T-helper 2 cell (primary cell): ENCODE results near the gene COA1.
A peak's percentile ranks its signal among the peaks of the same experiment; 100 is the strongest.
"Not testable (repeated sequence)": the region's sequence is repeated elsewhere in the genome, so short reads cannot be mapped to it uniquely, and the experiment has no call there.

ENCODE experiments used
- DNase-seq, 5 experiments: peaks; one replicate each; pipeline versions ENCODE4 v3.0.0 to v3.0.0-alpha.2; 2012 to 2022

The COA1 gene

DNA sequence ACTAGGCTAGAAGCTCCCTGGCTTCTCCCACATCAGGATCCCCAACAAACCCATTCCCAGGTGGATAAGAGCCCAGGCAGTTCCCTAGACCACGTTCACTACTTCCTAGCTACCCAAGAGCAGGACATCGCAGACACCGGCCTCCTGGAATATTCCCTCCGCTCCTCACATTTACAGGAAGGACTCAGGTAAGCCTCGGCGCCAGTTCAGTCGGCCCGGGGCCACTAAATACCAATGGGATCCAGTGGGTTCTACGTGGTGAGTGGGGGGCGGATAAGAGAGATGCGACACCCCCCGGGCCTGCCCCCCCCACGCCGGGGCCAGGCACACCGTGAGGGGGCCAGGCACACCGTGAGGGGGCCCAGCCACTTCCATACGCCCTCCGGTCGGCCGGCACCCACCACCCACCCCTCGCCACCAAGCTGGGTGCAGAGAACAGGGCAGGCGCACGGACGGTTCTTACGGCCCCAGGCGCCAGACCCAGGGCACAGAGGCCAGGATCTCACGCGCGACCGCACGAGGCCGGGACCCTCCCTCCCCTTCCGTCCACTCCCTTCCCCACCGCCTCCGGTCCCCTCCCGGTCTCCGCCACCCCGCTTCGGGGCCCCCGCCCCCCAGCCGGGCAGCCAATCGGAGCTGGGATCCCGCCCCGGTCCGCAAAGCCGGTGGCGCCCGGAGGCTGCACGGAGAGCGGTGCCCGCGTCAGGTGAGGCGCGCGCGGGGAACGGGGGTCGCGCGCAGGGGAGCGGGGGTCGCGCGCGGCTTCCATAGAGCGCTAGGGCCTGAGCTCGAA is 28.9 kb upstream of the COA1 start, which contains the start of gene BLVRA:
Gene BLVRA (plus strand): TSS at position 652 of the 793 bp plus-strand sequence. CDS start 12,479 bp downstream, outside the sequence.
- DNase-seq = peak; percentile 49 to 66 (median 52)

DNA sequence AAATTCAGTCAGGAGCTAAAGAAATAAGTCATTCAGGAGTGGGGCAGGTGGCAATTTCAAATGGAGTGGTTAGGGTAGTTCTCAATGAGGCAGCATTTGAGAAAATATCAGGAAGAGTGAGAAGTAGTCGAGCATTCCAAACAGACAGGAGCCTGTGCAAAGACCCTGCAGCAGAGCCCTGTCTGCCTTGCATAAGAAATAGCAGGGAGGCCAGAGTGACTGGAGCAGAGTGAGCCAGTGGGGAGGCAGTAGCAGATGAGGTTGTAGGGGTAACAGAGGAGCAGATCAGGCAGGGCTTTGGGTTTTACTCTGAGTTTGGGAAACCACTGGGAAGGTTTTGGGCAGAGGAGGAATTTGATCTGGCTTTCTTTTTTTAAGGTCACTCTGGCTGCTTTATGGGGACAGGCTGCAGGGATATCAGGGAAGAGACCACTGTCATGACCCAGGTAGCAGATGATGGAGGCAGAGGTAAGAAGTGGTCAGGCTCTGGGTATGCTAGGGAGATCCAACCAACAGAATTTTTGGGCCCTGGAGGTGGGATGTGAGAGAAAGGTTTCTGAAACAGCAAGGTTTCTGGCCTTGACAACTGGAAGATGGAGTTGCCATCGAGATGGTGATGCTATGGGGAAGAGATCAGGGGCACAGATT is 27.9 kb upstream of the COA1 start:
- no peak for DNase-seq

DNA sequence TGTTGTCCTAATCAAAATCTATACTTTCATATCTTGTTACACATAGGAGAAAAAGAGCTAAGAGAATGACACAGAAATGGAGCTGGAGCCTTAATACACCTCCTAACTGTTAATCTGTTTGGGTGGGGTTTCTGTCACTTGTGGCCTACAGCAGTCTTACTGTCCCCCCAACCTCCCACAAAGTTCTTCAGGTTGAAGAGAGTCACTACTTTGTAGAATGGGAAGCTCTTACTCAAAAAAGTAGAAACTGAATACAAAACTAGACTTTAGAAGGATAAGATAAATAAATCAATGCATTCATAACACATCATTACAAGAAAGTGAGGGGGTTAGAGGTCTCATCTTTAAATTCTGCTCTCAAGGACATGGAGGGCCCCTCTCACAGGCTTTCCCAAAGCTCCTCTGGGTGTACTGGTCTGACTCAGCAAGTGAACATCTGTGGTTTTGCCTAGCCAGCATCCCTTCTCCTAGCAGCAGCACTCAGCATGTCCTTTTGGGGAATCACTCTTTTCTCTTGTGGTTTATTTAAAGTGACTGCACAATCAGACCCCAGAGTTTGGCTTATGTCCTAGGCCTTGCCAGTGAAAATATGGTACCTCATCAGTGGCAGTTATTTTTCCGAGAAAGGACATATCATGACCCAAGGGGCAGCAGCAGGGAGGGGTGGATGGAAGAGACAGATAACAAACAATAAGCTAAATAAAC is 27.2 kb upstream of the COA1 start:
- DNase-seq = peak in 1 of 5 experiments; percentile 16

DNA sequence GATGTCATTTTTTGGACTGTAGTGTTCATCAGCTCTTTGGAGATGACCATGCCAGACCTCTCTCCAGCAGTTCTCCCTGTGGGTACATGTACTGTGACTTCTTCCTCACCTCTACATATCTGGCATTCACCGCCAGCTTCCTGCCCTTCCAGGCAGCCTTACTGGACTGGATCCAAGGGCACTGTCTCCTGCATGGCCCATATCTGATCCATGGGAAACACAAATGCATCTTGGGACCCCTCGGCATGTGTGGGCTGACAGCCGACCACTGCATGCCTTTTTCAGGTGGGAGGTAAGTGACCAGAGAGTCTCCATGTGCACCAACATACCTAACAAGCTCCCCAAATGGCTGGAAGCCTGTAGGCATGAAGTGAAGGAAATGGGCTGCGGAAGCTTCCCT is 25.3 kb upstream of the COA1 start:
- no peak for DNase-seq

DNA sequence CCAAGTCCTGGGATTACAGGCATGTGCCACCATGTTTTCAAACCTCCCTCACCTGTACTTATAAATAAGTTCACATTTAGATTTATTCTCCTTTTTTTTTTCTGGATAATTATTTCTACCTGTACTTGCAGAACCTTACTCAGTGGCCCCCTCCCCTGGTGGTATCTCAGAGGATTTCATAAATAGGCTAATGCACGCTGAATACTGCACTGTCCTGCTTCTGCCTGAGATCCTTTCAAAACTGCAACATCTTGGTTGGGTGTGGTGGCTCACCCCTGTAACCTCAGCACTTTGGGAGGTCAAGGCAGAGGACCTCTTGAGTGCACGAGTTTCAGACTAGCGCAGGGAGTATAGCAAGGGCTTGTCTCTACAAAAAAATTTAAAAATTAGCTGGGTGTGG is 24.5 kb upstream of the COA1 start:
- no peak for DNase-seq

DNA sequence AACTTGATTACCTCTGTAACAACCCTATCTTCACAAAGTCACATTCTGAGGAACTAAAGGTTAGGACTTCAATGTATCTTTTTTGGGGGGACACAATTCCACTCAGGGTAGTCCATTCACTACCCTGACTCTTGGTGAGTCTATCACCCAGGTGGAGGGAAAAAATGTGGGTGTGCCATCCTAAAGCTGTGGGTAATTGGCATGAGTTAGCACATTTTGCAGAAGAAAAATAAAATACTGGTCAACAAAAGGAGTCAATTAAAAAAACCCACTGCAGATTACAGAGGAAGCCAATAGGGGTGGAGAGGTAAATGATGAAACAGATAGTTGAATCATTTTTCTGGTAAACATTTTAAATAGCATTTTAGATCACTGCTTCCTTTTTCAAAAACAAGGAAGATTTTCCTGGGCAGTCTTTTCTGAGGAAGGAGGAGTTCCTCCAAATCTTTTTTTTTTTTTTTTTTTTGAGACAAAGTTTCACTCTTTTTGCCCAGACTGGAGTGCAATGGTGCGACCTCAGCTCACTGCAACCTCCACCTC is 24.0 kb upstream of the COA1 start:
- DNase-seq = no peak

DNA sequence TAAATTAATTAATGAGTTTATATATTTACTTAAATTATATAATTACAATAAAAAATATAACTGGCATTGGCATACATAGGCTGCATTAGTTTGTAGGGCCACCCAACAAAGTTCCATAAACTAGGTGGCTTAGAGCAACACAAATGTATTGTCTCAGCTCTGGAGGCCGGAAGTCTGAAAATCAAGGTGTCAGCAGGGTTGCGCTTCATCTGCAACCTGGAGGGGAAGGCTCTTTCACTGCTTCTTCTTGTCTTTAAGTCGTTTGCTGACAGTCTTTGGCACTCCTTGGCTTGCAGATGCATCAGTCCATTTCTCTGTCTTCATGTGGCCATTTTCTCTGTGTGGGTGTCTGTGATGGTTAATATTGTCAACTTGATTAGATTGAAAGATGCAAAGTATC is 23.1 kb upstream of the COA1 start:
- no peak for DNase-seq

DNA sequence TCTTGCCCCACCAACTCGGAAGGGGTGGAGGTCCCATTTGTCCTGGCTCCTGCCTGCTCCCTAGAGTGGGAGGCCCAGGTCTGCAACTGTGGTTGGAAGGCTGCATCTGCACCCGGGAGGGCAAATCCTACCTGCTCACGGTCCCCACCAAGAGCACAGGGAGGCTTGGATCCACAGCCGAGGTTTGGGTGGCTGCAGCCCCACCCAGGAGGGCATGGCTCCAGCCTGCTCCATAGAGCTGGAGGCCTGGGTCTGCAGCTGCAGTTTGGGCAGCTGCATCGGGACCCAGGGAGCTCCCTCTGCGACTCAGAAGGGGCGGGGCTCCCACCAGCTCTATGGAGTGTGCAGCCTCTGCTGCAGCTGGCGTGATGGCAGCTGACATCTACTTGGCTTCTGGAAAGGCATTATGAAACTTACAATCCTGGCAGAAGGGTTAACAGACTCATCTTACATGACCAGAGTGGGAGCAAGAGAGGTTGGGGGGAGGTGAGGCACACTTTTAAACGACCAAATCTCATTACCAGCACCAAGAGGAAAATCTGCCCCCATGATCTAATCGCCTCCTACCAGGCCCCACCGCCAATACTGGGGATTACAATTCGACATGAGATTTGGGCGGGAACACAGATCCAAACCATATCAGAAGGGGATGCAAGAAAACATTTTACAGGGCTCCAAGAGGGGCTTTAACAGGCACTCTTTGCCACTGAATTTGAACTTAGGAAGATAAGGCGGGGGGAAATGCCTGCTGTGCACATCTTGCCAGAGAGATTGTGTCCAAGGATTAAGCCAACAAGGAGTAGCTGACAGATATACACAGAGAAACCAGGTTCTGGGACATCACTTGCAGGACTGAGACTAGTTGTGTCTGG is 20.9 kb upstream of the COA1 start:
- no peak for DNase-seq

DNA sequence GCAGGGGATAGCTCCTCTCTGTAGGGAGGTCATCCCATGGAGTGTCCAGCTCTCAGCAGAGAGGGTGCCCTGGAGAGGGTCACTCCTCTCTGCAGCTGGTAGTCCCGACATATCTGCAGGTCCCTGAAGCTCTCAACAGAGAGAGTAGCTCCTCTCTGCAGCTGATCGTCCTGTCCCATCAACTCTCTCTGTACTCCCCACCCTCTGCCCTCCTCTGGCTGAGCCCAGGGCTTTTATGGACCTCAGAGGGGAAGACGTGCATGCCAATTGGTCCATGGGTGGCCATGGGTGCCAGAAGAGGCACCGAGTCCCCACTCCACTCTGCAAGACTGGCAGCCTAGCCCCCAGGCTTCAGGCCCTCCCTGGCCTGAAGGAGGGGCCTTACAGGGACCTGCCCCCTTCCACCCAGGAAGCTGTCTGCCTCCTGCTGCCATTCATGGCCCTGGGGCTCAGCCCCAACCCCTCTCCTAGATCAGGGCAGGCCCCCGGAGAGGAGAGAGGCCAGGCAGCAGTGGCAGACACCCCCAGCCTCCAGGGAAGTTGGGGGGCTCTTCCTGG is 20.1 kb upstream of the COA1 start:
- DNase-seq = no peak

DNA sequence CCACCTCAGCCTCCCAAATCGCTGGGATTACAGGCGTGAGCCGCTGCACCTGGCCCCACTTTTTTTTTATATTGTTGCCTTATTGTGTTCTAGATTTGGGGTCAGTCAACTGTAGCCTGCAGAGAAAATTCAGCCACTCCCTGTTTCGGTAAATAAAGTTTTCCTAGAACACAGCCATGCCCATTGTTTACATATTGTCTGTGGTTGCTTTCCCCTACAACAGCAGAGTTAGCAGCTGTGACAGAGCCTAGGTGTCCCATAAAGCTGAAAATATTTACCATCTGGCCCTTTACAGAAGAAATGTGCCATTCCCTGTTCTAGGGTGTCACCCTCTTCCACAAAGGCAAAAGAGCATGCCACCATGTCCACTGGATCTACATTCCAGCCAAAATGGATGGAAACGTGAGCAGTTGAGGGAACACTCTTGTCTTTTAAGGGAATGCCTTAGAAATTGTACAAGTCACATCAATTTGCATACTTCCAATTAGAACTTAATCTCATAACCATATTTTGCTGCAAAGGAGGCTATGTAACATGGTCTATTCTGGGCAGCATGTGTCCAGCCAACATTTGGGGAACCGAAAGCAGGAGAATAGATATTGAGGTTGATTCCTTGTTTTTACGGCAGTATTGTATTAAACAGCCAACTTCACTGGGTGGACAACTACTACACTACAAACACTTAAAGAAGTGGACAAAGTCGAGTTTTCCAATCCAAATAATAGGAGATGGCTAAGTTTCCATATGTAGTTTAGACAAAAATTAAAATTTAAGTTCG is 18.2 kb upstream of the COA1 start:
- DNase-seq = no peak

DNA sequence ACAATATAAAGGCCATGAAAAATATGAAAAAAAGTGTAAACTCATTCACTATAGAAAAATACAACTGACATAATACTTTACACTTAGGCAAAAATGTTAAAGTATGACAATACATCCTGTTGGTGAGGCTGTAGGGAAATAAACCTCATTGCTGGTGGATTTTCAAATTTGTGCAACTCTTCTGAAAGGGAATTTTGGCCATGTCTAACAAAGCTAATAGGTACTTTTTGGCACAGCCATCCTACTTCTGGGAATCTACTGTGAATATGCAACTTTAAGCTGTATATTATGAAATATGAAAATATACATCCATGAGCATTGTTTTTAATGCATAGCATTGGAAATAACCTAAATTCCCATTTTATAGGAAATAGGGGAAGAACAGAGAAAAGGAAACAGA is 13.4 kb upstream of the COA1 start:
- DNase-seq = no peak

DNA sequence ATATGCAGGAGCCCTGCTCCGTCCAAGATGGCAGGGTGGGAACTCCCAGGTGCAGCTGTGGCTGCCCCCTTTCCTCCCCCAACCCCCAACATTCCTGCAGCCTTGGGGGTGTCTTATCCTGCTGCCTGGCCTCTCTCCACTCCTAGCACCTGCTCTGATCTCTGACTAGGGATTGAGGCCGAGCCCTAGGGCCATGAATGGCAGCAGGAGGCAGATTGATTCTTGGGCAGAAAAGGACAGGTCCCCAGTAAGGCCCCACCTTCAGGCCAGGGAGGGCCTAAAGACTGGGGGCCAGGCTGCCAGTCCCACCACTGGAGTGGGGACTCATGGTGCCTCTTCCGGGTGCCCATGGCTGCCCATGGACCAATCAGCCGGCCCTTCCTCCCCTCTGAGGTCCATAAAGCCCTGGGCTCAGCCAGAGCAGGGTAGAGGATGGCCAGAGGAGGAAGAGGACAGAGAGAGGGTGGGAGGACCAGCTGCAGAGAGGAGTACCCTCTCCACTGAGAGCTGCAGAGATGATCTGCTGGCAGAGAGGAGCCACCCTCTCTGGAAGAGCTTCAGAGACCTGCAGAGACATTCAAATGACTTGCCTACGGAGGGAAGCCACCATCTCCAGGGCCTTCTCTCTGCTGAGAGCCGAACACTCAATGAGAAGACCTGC is 8.3 kb upstream of the COA1 start:
- DNase-seq = no peak

DNA sequence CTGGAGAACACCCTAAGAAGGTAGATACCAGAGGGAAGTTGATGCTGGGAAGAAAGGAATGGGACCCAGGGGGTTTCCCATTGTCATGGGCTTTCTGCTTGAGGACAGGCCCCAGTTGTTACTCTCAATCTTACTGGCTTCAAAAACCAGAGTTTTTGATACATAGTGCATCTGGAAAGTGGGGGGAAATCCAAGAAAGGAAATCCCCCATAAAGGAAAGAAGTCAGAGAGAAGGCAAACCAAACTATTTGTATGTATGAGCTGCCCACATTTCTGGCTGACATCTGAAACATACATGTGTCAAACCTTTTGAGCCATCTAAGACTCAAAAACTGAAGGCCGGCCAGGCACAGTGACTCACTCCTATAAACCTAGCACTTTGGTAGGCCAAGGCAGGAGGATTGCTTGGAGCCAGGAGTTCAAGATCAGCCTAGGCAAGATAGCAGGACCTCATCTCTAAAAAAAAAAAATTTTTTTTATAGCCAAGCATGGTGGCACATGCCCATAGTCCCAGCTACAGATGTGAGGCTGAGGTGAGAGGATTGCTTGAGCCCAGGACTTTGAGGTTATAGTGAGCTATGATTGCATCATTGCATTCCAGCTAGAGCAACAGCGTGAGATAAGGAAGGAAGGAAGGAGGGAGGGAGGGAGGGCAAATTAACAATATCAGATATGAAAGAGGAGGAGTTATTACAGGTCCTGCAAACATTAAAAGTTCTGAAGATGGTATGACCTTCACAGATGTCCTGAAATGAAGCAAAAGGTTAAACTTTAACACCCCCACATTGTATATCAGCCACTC is 6.7 kb upstream of the COA1 start:
- peak in 1 of 5 experiments; percentile 24 for DNase-seq

DNA sequence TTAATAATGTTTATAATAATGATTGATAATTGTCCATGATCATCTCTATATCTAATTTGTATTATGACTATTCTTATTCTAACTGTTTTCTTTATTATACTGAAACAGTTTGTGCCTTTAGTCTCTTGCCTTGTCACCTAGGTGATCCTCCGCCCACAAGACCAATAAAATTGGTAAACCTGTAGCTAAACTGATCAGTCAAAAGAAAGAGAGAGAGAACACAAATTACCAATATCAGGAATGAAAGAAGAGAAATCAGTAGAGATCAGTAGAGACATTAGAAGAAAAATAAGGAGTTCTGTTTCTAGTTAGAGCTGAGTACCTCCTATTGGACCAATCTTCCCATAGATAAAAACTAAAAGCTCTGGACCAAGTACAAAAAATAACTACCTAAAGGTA is 6.1 kb upstream of the COA1 start:
- no peak for DNase-seq

DNA sequence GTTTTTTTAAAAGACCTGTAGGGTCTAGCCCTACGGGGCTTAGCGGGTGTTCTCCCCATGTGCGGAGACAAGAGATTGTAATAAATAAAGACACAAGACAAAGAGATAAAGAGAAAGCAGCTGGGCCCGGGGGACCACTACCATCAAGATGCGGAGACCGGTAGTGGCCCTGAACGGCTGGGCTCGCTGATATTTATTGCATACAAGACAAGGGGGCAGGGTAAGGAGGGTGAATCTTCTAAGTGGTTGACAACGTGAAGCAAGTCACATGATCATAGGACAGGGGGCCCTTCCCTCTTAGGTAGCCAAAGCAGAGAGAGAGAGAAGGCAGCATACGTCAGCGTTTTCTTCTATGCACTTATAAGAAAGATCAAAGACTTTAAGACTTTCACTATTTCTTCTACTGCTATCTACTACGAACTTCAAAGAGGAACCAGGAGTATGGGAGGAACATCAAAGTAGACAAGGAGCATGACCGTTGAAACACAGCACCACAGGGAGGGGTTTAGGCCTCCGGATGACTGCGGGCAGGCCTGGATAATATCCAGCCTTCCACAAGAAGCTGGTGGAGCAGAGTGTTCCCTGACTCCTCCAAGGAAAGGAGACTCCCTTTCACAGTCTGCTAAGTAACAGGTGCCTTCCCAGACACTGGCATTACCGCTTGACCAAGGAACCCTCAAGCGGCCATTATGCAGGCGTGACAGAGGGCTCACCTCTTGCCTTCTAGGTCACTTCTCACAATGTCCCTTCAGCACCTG is 5.4 kb upstream of the COA1 start:
- peak in 1 of 5 experiments; percentile 40 for DNase-seq

DNA sequence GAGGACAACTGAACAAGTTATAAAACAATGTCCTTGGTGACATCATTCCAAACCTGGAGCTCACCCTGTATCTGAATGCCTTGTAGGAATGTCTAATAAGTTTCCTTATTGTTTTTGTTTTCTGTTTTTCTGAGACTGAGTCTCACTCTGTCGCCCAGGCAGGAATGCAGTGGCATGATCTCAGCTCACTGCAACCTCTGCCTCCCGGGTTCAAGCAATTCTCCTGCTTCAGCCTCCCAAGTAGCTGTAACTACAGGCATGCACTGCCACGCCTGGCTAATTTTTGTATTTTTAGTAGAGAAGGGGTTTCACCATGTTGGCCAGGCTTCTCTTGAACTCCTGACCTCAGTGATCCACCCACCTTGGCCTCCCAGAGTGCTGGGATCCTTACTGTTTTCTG is 2.2 kb upstream of the COA1 start:
- not testable (repeated sequence) for DNase-seq

DNA sequence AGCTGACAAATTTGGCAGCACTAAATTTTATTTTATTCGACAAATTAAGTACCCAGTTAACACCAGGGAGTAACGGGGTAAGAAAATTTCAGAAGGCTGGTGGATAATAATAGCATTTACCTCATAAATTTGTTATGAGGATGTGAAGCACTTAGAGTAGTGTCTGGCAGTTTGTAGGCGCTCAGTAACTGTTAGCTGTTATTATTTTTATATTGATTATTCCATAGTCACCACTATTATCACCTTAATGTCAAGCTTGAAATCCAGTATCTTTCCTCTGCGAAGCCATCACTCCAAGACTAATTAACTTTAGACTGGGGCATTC is 563 bp upstream of the COA1 start:
- no peak for DNase-seq

DNA sequence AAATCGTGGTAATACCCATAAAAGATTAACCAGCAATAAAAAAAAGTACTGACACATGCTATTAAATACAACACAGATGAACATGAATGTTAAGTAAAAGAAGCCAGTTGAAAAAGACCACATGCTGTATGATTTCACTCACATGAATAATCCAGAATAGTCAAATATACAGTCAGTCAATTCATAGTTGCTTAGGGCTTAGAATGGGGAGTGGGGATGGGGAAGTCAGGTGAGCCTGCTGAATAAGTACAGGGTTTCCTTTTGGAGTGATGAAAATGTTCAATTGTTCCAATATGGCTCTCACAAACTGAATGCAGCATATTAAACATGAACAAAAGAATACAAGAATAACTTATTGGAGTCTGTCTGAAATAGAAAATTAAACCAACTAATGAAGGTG is 1.8 kb downstream of the COA1 start:
- no peak for DNase-seq

DNA sequence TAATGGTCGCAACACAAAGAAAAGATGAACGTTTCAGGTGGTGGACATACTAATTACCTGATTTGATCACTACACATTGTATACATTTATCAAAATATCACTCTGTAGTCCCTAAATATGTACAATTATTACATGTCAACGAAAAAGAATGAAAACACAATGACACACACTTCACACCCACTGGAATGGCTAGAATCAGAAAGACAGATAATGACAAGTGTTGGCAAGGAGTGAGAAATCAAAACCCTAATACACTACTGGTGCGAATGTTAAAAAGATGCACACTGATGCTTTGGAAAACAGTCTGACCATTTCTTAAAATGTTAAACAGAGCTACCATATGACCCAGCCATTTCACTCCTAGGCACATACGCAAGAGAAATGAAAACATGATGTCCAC is 2.3 kb downstream of the COA1 start:
- DNase-seq = no peak
